ENCODE measurements around the gene TSPAN6. TPM values are rescaled to one million over a fixed set of nuclear protein-coding genes. Genes with fewer than 3 reads are reported as not detected.

TSPAN6 gene
- total RNA-seq, 6 donors from 2014 or later = 9.8 to 22.6 (median 17.1) TPM

DNA sequence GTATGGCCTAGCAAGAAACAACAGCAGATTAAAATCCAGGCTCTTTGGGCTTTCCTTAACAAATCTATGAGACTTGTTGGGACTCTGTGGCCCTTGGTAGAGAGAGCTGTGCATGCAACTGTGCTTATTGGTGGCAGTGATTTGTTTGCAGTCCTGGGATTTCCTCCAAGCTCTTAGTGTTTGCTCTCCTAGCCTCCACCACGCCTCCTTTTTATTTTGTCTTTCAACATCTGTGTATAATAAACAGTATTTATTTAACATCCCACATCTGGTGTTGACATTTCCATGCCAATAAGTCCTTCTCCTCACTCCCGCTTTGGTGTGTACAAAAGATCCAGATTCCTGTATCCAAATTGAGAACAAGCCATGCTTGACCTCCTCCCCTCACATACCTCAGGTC, 48.7 kb downstream of the TSPAN6 start:
- no peaks in the 10 kb centered on the region for H3K4me1 ChIP-seq
- no peaks in the 10 kb centered on the region for H3K36me3 ChIP-seq
- ATAC-seq (ENCODE audit: low FRiP score in 2 of 2) = no peak
- no peaks in the 10 kb centered on the region for H3K9me3 ChIP-seq
- H3K27me3 ChIP-seq = no peaks in the 10 kb centered on the region
- TF ChIP-seq EP300 (IDR thresholded peaks at IDR 0.05) = no peak
- no peak for TF ChIP-seq POLR2A (IDR thresholded peaks at IDR 0.05)
- no peak for TF ChIP-seq POLR2AphosphoS5 (IDR thresholded peaks at IDR 0.05)
- TF ChIP-seq, protein P1, sequence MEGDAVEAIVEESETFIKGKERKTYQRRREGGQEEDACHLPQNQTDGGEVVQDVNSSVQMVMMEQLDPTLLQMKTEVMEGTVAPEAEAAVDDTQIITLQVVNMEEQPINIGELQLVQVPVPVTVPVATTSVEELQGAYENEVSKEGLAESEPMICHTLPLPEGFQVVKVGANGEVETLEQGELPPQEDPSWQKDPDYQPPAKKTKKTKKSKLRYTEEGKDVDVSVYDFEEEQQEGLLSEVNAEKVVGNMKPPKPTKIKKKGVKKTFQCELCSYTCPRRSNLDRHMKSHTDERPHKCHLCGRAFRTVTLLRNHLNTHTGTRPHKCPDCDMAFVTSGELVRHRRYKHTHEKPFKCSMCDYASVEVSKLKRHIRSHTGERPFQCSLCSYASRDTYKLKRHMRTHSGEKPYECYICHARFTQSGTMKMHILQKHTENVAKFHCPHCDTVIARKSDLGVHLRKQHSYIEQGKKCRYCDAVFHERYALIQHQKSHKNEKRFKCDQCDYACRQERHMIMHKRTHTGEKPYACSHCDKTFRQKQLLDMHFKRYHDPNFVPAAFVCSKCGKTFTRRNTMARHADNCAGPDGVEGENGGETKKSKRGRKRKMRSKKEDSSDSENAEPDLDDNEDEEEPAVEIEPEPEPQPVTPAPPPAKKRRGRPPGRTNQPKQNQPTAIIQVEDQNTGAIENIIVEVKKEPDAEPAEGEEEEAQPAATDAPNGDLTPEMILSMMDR (IDR thresholded peaks at IDR 0.05) = no peak
- no peak overlapping the region for H3K4me3 ChIP-seq
- no peak overlapping the region for H3K27ac ChIP-seq
- WGBS, 2 donors = 28 to 41% methylated on average over 2 of the region's 2 CpGs
- no peak for DNase-seq

DNA sequence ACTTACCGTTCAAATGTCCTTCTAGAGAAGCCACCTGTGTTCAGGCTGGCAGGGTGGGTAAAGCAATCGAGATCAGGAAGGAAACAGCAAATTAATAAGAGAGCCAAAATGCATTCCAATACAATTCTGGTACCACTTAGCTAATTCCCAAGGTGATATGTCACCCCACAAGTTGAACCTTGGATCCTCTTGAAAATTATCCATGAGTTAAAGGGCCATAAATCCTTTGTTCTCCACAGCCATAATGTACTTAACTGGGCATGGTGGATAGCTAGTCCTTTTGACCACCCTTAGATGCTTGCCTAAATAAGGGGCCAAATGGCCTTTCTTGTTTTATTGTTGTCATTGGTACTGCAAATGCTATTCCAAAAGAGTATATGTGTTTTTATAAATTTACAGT, 49.9 kb downstream of the TSPAN6 start:
- Histone ChIP-seq H3K4me3 (no peak overlapping the region), H3K9me3 (no peaks in the 10 kb centered on the region), H3K36me3 (no peaks in the 10 kb centered on the region), H3K27me3 (no peaks in the 10 kb centered on the region), H3K4me1 (no peaks in the 10 kb centered on the region), H3K27ac (no peak overlapping the region)
- TF ChIP-seq EP300 (IDR thresholded peaks at IDR 0.05) = no peak
- TF ChIP-seq, protein P1 (IDR thresholded peaks at IDR 0.05) = no peak
- TF ChIP-seq POLR2AphosphoS5 (IDR thresholded peaks at IDR 0.05) = no peak
- no peak for TF ChIP-seq POLR2A (IDR thresholded peaks at IDR 0.05)
- ATAC-seq (ENCODE audit: low FRiP score in 2 of 2) (no peak), DNase-seq (no peak)
- 32 to 36% methylated on average over 2 of the region's 2 CpGs for WGBS, 2 donors

DNA sequence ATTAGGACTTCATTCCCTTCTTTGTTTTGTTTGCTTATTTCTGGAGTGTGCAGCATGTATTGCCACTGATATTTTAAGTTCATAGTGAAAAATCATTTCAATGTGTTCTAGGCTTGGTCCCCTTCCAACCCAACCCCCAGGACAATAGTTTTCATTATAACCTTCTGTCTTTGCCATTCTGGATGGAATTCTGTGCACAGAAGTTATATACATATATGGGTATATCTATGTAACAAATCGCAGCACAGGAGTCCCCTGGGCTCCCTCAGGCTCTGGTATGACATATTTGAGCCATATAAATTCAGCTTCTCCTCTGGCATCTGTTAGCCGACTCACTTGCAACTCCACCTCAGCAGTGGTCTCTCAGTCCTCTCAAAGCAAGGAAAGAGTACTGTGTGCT, 52.0 kb downstream of the TSPAN6 start, which contains the start of gene TNMD:
Gene TNMD (plus strand): TSS at position 326 of the 400 bp plus-strand sequence. CDS start 83 bp downstream, outside the sequence.
- WGBS, 2 donors = 68 to 83% methylated on average over 1 to 2 of the region's 2 CpGs

More for the DNA sequence above, 52.0 kb downstream of the TSPAN6 start, which contains the start of gene TNMD:
- Histone ChIP-seq H3K4me1 (no peaks in the 10 kb centered on the region), H3K27ac (no peak within 1 kb of the TSS), H3K27me3 (no peaks in the 10 kb centered on the region), H3K9me3 (no peaks in the 10 kb centered on the region), H3K36me3 (no peaks in the 10 kb centered on the region), H3K4me3 (no peak within 1 kb of the TSS)
- TF ChIP-seq POLR2AphosphoS5 (IDR thresholded peaks at IDR 0.05) = no peak
- TF ChIP-seq, protein P1 (IDR thresholded peaks at IDR 0.05) = no peak
- no peak for TF ChIP-seq EP300 (IDR thresholded peaks at IDR 0.05)
- TF ChIP-seq POLR2A (IDR thresholded peaks at IDR 0.05) = no peak
- ATAC-seq (ENCODE audit: low FRiP score in 2 of 2) (no peak), DNase-seq (no peak)

Other genes with a start within 250 kb of the TSPAN6 start
- gene PCDH19, start 226.5 kb downstream of the TSPAN6 start, total RNA-seq = 1 to 10 TPM in 1 of 6 donors, under 1 TPM in 5; 0.10 to 1.0 (median 0.19) TPM
- gene TNMD, start 51.9 kb downstream of the TSPAN6 start, total RNA-seq = not detected
- 10 to 100 TPM; 14.6 to 39.8 (median 23.4) TPM for gene SRPX2, start 7.4 kb upstream of the TSPAN6 start, total RNA-seq
- gene SYTL4, start 95.3 kb upstream of the TSPAN6 start, total RNA-seq = 10 to 100 TPM in 5 of 6 donors, 1 to 10 TPM in 1; 7.4 to 26.2 (median 15.9) TPM
- gene CSTF2, start 183.6 kb upstream of the TSPAN6 start, total RNA-seq = 10 to 100 TPM; 11.2 to 17.0 (median 14.2) TPM
- gene NOX1, start 237.6 kb upstream of the TSPAN6 start, total RNA-seq = not detected